DMS53 (cell line): ENCODE measurements around the gene NKX3-2.
"Not testable (repeated sequence)": the region's sequence is repeated elsewhere in the genome, so short reads cannot be mapped to it uniquely, and the experiment has no call there.

ENCODE experiments used
- DNase-seq: peaks from one replicate; lab custom pipeline; 2025; lab: John Stamatoyannopoulos, UW

NKX3-2 gene

DNA sequence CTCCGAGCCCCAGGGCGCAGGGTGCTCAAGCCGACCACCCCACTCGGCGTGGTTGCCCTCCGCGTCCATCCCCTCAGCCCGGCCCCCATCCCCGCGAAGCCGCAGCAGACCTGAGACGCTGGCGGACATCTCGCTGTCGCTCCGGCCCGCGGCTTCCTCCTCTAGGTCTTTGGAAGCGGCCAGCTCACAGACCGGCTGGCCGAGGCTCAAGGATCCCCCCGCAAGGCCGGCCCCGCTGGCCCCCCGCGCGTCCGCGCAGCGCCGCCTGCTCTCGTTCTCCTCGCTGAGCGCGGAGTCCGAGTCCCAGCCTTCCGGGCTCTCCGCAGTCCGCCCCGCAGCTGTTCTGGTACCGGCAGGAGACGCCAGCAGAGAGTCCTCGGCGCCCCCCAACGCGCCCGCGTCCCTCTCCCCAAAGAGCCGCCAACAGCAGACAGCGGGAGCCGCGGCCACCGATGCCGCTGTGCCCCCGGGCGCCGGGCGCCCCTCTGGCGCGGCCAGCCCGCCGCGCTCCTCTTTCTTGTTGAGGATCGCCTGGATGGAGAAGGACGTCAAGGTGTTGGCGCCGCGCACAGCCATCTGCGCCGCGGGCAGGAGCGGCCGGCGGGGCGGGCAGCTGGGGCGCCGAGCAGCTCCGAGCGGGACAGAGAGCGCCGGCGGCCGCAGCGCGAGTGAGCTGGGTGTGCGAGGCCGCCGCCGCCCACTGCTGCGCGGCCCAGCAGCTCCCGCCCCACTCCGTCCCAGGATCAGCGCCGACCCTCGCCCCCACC is at the start of gene NKX3-2:
NKX3-2 (minus strand) TSS at position 670 of the 767 bp plus-strand sequence; CDS start at position 576, 94 bp downstream.
- DNase-seq, result peak; percentile 90

DNA sequence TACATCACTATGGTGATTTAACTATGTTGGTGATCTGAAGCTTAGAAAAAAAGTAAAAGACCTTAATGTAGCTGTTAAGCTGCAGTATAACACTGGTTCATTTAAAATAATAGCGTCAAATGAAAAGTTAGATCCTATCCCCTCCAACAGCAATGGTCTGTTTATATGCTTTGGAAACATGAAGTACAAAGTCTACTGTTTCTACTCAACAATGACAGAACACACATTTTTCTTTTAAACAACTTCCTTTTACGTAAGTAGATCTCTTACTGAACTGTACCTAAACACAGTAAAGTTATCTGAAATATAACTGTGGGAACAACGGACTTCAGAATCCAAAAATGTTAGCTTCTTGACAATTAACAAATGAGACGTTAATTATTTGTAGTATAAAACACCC is 47.9 kb upstream of the NKX3-2 start:
- DNase-seq, result no peak

DNA sequence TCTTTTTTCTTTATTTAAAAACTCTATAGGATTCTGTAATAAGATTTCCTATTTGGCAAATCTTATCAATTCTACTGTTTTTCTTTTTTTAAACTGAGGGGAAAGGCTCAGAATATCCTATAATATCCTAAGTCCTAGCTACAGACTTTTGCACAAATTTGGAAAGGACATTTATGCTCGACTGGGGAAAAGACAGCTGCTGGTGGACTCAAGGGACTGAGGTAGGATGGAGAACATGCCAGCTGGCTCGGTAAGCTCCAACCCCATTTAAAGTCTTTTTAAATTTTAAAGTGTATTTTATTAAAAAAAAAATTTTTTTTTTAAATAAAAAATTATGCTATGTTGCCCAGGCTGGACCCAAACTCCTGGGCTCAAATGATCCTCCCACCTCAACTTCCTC is 46.5 kb upstream of the NKX3-2 start:
- DNase-seq, result no peak

DNA sequence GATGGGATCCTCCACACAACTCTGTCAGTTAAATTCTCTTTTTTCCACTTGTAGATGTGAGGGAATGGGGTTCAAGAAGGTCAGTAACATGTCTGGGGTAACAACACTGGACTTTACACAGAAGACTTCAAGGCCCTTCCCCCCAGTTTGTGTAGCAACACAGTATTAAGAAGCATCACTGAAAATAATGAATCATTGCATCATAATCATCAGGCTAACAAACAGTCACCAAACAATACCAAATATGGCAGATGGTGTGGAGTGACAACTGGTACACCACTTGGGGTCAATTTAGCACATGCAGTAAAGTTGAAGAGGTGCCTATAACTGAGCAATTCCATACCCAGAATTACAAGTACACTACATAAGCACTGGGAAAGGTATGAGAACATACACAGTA is 44.6 kb upstream of the NKX3-2 start:
- DNase-seq, result no peak

DNA sequence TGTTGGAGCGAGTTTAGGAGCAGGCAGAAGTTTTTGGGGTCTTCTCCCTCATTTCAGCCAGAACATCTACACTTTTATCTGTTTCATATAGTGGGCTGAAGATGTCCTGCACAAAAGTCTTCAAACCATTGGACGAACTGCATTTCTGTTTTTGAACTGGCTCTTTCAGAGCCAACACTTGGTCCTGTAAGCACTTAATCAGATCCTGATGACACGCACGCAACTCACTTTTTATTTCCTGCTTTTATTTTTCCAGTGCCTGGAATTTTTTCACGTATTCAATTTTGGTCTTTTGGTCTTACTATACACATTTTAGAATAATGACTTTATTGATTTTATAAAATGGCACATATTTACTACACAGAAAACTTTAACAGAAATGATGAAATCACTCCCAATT is 40.2 kb upstream of the NKX3-2 start:
- no peak for DNase-seq

DNA sequence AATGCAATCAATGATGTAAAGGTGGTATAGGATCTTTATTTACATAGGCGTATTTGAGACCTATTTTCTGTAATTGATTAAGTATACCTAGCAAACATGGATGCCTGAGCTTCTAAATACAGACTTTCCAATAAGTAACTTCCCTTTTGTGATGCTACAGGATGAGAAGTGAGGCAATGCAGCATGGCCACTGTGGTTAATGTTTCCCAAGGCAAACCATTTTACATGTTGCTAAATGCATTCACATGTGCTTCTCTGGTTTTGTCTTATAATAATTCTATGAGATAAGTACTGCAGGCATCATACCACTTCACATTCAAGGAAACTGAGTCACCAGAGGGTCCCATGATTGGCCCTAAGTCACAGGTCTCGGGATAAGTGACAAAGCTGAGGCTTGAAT is 35.7 kb upstream of the NKX3-2 start:
- DNase-seq, result no peak

DNA sequence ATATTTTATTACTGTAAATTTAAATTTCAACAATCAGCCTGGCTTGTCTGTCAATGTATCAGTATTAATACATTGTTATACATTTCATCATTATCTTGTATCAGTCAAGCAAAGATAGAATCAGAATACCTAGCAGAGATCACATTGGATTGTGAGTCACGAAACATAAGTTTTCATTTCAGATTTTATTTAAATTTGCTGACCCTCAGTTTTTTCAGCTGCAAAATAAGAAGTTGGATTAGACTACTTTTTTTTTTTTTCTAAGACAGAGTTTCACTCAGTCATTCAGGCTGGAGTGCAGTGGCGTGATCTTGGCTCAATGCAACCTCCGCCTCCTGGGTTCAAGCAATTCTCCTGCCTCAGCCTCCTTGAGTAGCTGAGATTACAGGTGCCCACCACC is 33.4 kb upstream of the NKX3-2 start:
- DNase-seq, result no peak

DNA sequence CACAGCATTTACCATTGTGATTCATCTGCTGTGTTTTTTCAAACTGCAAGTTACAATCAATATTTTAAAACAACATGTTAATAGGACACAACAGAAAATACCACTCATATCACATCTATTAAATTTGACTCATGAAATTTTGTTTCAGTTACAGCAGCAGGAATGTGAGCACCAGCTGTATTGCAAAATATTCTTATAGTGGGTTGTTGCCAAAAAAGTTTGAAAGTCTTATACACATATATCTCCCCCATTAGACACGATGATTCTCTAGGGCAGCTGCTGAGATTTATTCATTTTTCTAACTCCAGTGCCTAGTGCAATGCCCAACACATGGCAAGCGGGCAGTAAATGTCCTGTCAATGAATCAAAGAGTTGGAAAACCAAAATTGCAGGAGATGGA is 26.6 kb upstream of the NKX3-2 start:
- no peak for DNase-seq

DNA sequence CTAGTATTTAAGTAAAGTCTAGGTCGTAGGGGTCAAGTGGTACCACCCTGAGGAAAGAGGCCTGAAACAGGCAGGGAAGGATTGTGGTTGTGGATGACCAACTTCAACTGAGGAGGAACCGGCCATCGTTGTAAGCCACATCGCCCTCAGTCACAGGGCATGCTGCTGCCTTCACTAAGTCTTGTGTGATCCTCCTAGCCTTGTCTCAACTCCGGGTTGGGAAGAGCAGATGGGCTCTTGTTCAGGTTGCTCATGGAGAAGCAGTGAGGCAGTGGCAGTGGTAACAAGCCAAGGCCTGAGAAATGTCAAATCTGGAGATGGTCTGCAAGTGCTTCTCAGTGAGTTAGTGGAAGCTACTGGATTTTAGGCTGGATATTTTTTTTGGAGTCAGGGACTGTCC is 22.8 kb upstream of the NKX3-2 start:
- no peak for DNase-seq

DNA sequence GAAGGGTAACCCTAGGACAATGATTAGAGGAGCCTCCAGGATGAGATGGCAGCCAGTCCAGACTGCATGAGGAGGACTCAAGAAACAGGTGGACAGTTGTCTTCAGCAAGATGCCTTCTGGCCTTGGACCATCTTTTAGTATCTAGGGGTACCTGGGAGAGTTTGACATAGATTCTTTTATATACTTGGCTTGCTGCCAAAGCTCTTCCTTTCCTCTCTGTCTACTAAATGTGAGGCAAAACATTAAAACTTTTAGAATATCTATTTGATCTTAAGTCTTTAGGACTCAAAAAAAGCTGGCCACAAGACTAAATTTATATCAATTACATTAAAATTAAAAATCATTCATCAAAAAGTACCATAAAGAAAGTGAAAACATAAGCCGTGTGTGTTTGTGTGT is 18.6 kb upstream of the NKX3-2 start:
- DNase-seq, result peak; percentile 8

DNA sequence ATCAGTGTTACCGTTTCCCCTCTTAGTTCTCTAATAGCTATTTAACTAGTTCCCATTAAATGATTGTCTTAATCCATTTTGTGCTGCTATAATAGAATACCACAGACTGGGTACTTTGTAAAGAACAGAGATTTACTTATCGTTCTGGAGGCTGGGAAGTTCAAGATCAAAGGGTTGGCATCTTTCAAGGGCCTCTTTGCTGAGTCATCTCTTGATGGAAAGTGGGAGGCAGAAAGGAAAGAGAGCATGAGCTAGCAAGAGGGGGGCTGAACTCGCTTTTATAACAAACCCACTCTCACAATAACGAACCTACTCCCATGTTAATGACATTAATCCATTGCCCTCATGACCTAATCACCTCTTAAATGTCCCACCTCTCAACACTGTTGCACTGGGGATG is 17.4 kb upstream of the NKX3-2 start:
- DNase-seq, result peak; percentile 6

DNA sequence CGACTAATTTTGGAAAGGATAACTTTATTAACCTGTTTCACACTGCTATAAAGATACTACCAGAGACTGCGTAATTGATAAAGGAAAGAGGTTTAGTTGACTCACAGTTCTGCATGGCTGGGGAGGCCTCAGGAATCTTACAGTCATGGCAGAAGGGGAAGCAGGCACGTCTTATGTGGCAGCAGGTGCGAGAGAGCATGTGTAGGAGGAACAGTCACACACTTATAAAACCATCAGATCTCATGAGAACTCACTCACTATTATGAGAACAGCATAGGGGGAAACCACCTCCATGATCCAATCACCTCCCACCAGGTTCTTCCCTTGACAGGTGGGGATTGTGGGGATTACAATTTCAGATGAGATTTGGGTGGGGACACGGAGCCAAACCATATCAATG is 15.8 kb upstream of the NKX3-2 start:
- DNase-seq, result not testable (repeated sequence)

DNA sequence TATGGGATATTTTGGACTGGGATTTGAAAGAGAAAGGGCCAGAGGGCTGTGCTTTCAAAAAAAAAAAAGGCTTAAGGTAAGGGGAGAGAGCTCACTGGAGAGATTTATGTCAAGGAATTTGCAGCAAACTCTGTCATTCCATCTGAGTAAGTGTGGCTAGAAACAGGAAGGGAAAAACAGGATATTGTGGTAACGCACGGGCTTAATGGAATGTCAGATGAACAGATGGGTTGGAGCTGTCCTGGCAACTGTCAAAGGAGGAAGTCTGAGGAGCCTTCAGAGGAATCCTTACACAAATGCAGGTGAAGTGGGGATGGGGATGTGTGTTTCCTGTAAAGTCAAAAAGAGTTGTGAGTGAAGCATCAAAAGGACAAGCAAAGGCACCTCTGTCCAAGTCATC is 15.1 kb upstream of the NKX3-2 start:
- DNase-seq, result peak; percentile 12

DNA sequence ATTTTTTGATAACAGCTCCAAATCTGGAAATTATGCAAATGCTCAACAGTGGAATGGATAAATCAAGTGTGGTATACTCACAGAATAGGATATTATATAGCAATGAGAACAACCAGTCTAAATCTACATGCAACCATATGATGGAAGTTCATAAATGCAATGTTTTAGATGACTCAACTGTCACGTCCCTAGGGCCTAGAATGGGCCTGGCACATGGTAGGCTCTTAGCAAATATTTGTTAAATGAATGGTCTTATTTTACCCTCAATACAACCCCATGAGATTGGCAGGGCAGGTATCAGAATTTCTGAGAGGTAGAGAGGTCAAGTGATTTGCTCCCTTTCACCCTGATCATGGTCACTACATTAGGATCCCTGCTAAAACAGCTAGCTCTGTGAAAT is 14.6 kb upstream of the NKX3-2 start:
- DNase-seq, result no peak

DNA sequence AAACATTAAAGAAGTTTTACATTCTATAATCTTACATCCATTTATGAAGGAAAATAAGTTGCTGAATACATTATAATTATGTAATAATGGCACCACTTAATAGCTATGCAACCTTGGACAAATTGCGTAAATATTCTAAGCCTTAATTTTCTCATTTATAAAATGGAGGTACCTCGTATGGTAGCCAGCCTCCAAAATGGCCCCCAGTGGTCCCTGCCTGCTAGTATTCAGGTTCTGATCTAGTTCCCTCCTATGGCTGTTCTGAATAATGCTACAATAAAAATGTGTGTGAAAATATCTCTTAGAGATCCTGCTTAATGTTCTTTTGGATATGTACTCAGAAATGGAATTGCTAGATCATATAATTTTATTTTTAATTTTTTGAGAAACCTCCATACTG is 11.0 kb upstream of the NKX3-2 start:
- no peak for DNase-seq

DNA sequence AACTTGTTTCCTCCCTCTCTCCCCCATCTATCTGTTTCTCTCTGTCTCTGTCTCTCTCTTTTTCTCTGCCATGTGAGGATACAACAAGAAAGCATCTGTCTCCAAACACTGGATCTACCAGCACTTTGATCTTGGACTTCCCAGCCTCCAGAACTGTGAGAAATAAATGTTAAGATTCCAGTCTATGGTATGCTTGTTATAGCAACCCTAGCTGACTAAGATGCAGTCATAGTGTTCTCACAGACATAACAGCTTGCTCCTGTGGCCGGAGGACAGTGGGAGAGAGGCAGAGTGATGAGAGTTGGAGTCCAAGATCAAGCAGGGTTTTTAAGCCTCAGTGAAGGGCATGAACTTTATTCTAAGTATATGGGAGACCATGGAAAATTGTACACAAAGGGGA is 8.8 kb upstream of the NKX3-2 start:
- DNase-seq, result no peak

DNA sequence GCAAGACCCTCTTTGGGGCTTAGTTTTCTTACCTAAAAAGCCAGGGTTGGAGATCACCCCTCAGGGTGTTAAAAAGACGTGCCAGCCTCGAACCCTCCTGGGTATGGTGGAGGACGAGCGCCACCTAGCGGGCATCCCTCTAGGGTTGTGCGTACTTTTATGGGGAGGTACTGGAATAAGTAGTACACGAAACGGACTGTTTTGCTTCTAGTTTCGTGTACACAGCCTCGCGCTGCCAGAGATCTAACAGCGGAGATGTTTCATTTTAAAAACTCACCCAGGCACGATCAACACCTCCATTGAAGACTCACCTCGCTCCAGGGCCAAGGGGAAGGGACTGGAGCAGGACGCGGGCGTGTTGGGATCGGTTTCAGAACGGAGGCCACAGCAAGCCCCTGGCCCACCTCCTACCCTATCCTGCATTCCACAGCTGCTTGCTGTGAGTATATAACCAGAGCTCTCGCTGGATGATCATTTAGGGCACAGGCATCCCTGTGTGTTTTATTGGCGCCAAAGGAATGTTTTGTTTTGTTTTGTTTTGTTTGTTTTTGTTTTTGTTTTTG is 4.8 kb upstream of the NKX3-2 start:
- DNase-seq, result peak; percentile 93

DNA sequence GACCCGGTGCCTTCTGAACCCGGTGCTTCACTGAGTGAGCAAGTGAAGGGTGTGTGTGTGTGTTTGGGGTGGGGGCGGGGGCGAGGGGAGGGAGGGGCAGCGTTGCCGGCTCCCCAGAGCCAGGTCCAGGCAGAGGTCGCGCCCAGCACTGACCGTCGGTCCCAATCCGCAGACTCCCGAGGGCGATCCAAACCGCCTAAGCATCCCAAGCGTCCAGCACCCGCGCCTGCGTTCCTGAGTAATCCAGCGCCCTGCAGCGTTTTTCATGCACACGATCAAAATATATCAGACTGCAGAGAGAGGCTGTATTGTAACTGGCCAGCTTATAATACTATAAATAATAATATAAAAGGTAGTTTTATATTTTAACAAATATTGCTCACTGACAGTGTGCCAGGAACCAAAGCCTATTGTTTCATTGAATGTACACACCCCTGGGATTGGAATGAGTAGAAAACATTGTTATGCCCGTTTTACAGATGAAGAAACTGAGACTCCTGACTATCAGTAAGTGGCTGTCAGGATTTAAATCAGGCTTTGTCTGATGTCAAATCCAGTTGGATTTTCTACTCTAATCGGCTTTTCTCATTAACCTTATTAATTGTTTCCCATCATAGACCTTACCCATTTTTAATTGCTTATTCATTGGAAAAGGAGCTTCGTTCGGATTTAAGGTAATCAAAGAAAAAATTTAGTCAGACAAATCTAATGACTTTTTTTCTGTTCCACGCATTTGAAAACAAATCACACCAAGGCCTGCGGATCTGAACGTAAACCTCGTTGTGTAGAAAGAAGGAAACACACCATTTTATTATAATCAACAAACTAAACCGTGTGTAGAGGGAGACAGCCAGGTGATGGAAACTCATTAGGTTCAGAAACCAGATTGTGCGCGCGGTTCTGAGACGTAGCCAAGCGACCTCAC is 4.0 kb upstream of the NKX3-2 start:
- DNase-seq, result peak; percentile 90

DNA sequence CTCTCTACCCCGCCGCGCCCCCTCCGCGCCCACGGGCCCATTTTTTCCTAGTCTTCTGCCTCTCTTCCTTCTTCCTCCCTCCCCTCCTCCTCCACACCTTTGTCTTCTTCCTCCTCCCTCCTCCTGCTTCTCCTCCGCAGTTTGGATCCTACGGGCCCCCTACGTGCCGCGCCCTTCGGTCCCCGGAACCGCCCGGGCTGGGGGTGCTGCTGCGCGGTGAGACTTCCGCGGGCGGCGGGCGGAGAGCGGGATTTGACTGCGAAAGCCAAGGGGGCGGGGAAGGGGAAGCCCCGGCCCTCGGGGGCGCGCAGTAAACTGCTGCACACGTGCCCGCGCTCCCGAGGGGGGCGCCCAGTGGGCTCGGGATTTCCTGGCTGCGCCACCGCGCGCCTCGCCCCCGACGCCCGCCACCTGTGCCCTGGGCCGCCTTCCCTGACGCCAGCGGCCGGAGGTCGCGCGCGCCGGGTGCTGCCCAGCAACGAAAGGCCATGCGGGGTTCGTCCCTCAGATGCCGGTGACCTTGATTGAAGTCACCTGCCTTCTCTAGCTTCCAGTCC is 3.3 kb upstream of the NKX3-2 start:
- peak; percentile 85 for DNase-seq

DNA sequence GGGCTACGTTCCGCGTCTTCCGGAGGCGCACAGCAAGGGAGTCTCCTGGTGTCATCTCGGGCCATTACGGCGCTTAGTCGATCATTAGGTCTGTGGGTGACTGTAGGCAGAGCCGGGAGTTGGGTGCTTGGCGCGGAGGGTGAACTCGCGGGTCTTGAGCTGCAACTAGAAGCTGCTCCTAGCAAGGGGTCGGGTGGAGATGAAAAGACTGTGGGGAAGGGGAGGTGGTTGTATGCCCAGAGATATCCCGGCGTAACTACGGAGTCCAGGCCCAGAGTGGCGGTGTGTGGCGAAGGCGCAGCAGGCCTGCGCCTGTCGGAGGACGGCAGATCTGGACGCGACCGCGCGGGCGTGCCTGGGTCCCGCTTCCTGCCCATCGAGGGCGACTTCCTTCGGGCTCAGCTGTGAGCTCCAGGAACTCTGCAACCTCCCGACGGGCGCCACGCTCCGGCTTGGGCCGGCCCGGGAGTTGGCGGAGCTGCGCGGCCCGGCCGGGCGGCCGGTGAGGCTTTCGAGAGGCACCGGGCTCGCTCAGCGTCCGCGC is 2.7 kb upstream of the NKX3-2 start:
- peak; percentile 89 for DNase-seq

DNA sequence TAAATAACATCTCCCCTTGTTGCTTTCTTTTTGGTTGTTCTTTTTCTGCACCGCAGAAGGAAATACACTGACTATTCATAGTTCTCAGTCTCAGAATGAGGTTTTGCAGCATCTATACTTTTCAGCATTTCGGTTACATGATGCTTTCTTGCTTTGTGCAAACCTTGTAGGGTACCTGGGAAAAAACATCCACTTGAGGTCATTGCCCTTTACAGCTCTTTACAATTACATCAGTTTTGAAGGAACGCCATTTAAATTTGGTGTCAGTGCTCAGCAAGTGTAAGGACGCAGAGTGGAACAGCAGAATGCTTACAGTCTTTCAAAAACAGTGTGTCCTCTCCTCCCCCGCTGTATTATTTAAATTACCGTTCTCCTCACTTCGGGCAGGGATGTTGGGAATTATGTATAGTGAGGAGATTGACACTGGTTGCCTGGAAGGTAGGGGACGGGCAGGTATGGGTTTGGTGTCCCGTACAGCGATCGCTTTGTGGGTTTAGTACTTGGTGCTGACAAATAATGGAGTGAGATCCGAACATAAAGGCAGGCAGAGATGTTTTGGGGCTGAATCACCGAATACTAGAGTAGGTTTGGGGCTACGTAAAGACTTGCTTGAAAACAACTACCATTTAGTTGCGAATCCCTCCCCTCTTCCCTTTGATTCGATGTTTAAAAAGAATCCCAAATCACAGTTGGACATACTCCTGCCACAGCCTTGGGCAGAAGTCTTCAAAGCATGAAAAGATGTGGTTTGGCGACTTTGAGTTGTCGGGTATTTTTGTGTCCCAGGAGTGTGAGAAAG is 2.0 kb upstream of the NKX3-2 start:
- no peak for DNase-seq
